ENCODE data around the gene CRYL1.

Gene CRYL1

GRCh38 chr13:20559659-20560356 is 34.2 kb upstream of the CRYL1 start:
- Histone ChIP-seq H3K27me3 (no peaks in the 10 kb centered on the region), H3K9me3 (no peaks in the 10 kb centered on the region)

GRCh38 chr13:20558982-20559381 is 33.3 kb upstream of the CRYL1 start:
- no peaks in the 10 kb centered on the region for H3K36me3 ChIP-seq
- H3K27me3 ChIP-seq, result no peaks in the 10 kb centered on the region
- H3K4me1 ChIP-seq (ENCODE audit: control insufficient read depth in 1 of 2, insufficient read depth in 1 of 2, low read depth in 1 of 2, low read length in 1 of 2), result no peaks in the 10 kb centered on the region
- no peaks in the 10 kb centered on the region for H3K9me3 ChIP-seq
- no peak for TF ChIP-seq CTCF (IDR thresholded peaks at IDR 0.05)
- no peak overlapping the region for H3K27ac ChIP-seq
- H3K4me3 ChIP-seq (ENCODE audit: low read depth in 1 of 2, low read length in 1 of 2), result no peak overlapping the region

More at GRCh38 chr13:20559659-20560356, 34.2 kb upstream of the CRYL1 start:
- H3K27ac ChIP-seq, result no peak overlapping the region
- no peak for TF ChIP-seq CTCF (IDR thresholded peaks at IDR 0.05)
- no peak overlapping the region for H3K4me3 ChIP-seq (ENCODE audit: low read depth in 1 of 2, low read length in 1 of 2)
- H3K4me1 ChIP-seq (ENCODE audit: control insufficient read depth in 1 of 2, insufficient read depth in 1 of 2, low read depth in 1 of 2, low read length in 1 of 2), result no peaks in the 10 kb centered on the region
- no peaks in the 10 kb centered on the region for H3K36me3 ChIP-seq

- no peak for TF ChIP-seq CTCF (IDR thresholded peaks at IDR 0.05)
- Histone ChIP-seq H3K36me3 (no peaks in the 10 kb centered on the region), H3K9me3 (no peaks in the 10 kb centered on the region), H3K27ac (no peak overlapping the region), H3K27me3 (no peaks in the 10 kb centered on the region), H3K4me3 (ENCODE audit: low read depth in 1 of 2, low read length in 1 of 2) (no peak overlapping the region), H3K4me1 (ENCODE audit: control insufficient read depth in 1 of 2, insufficient read depth in 1 of 2, low read depth in 1 of 2, low read length in 1 of 2) (no peaks in the 10 kb centered on the region)
Observed at GRCh38 chr13:20553311-20553710, 27.7 kb upstream of the CRYL1 start.

- no peaks in the 10 kb centered on the region for H3K9me3 ChIP-seq
- H3K27me3 ChIP-seq, result no peaks in the 10 kb centered on the region
- TF ChIP-seq CTCF (IDR thresholded peaks at IDR 0.05), result no peak
- H3K36me3 ChIP-seq, result no peaks in the 10 kb centered on the region
- H3K4me3 ChIP-seq (ENCODE audit: low read depth in 1 of 2, low read length in 1 of 2), result no peak overlapping the region
- H3K4me1 ChIP-seq (ENCODE audit: control insufficient read depth in 1 of 2, insufficient read depth in 1 of 2, low read depth in 1 of 2, low read length in 1 of 2), result no peaks in the 10 kb centered on the region
- H3K27ac ChIP-seq, result no peak overlapping the region
Observed at GRCh38 chr13:20550799-20551198, 25.1 kb upstream of the CRYL1 start.

- H3K27ac ChIP-seq, result no peak overlapping the region
- H3K4me1 ChIP-seq (ENCODE audit: control insufficient read depth in 1 of 2, insufficient read depth in 1 of 2, low read depth in 1 of 2, low read length in 1 of 2), result no peaks in the 10 kb centered on the region
- TF ChIP-seq CTCF (IDR thresholded peaks at IDR 0.05), result no peak
- no peak overlapping the region for H3K4me3 ChIP-seq (ENCODE audit: low read depth in 1 of 2, low read length in 1 of 2)
- H3K27me3 ChIP-seq, result no peaks in the 10 kb centered on the region
- H3K9me3 ChIP-seq, result no peaks in the 10 kb centered on the region
- no peaks in the 10 kb centered on the region for H3K36me3 ChIP-seq
Observed at GRCh38 chr13:20547479-20547908, 21.8 kb upstream of the CRYL1 start.

Data from neutrophil (primary cell).